Measurements from ENCODE around the gene MRPL34. TPM values are rescaled to one million over a fixed set of nuclear protein-coding genes. Genes with fewer than 3 reads are reported as not detected.

The MRPL34 gene
- total and polyA plus RNA-seq, 10 donors, result 37.5 to 153 (median 74.7) TPM

GRCh38 chr19:17336872-17337674, 31.4 kb downstream of the MRPL34 start, which contains the start of gene GTPBP3:
GTPBP3 (plus strand) TSS chr19:17337553; CDS start chr19:17337612, 59 bp downstream.
- H3K27me3 ChIP-seq (replicated peaks in 1 of 7), result peaks cover 0 to 5% (median 0%) of the 10 kb centered on the region in 7 donors
- TF ChIP-seq POLR2AphosphoS5 (IDR thresholded peaks at IDR 0.05) (peak; percentile 81 to 84 (median 83)), CTCF (IDR thresholded peaks at IDR 0.05 in 8 of 11, conservative IDR thresholded peaks at IDR 0.05 in 3 of 11) (peak in 2 of 11 experiments; percentile 15 to 18), POLR2A (IDR thresholded peaks at IDR 0.05) (no peak)
- intact Hi-C loops (cut with DNase I; ENCODE audit: low total_unique reads), result no loop called here
- H3K27ac ChIP-seq, result peak within 1 kb of the TSS; percentile 87 to 94 (median 90)
- H3K4me1 ChIP-seq, result peaks cover 19 to 72% (median 48%) of the 10 kb centered on the region in 6 donors
- H3K9me3 ChIP-seq, result no peaks in the 10 kb centered on the region
- peaks cover 0 to 22% (median 6%) of the 10 kb centered on the region in 6 donors for H3K36me3 ChIP-seq
- WGBS, 5 donors, result 0 to 1% (median 0%) methylated on average over 30 to 41 of the region's 41 CpGs
- DNase-seq, result peak; percentile 99
- H3K4me3 ChIP-seq, result peak within 1 kb of the TSS; percentile 50 to 83 (median 74)

- no peaks in the 10 kb centered on the region for H3K9me3 ChIP-seq
- intact Hi-C loops (cut with DNase I; ENCODE audit: low total_unique reads), result no loop called here
- H3K27me3 ChIP-seq (replicated peaks in 1 of 7), result peaks cover 0 to 5% (median 0%) of the 10 kb centered on the region in 7 donors
- DNase-seq, result peak; percentile 86
- TF ChIP-seq CTCF (IDR thresholded peaks at IDR 0.05 in 8 of 11, conservative IDR thresholded peaks at IDR 0.05 in 3 of 11) (no peak), POLR2AphosphoS5 (IDR thresholded peaks at IDR 0.05) (peak in 1 of 3 donors; percentile 5), POLR2A (IDR thresholded peaks at IDR 0.05) (no peak)
- peak overlapping the region; percentile 87 to 94 (median 90) for H3K27ac ChIP-seq
- peaks cover 19 to 71% (median 48%) of the 10 kb centered on the region in 6 donors for H3K4me1 ChIP-seq
- H3K36me3 ChIP-seq, result peaks cover 0 to 25% (median 8%) of the 10 kb centered on the region in 6 donors
- H3K4me3 ChIP-seq, result peak overlapping the region; percentile 50 to 83 (median 74)
- 7 to 18% (median 7%) methylated on average over 16 to 50 of the region's 50 CpGs for WGBS, 5 donors
These were observed 32.2 kb downstream of the MRPL34 start for GRCh38 chr19:17337675-17338432.

- Histone ChIP-seq H3K36me3 (peaks cover 0 to 25% (median 8%) of the 10 kb centered on the region in 6 donors), H3K9me3 (no peaks in the 10 kb centered on the region), H3K4me3 (peak overlapping the region in 5 of 8 donors; percentile 50 to 83 (median 74)), H3K27ac (no peak overlapping the region), H3K4me1 (peaks cover 19 to 64% (median 42%) of the 10 kb centered on the region in 6 donors), H3K27me3 (replicated peaks in 1 of 7) (peaks cover 0 to 5% (median 0%) of the 10 kb centered on the region in 7 donors)
- intact Hi-C loops (cut with DNase I; ENCODE audit: low total_unique reads), result no loop called here
- DNase-seq, result peak; percentile 84
- WGBS, 5 donors, result 92 to 94% (median 93%) methylated on average over 17 to 30 of the region's 30 CpGs
- no peak for TF ChIP-seq POLR2A (IDR thresholded peaks at IDR 0.05)
- TF ChIP-seq CTCF (IDR thresholded peaks at IDR 0.05 in 8 of 11, conservative IDR thresholded peaks at IDR 0.05 in 3 of 11), result no peak
These were observed 32.9 kb downstream of the MRPL34 start for GRCh38 chr19:17338433-17339078.
